Measurements from ENCODE around the gene CTNNA3.

The CTNNA3 gene

GRCh38 chr10:65864036-65864435 is 1832.0 kb downstream of the CTNNA3 start:
- Histone ChIP-seq H3K79me2 (ENCODE audit: insufficient read depth, low read length) (no peaks in the 10 kb centered on the region), H3K9ac (ENCODE audit: low read depth, low read length, poor library complexity, severe bottlenecking) (no peak overlapping the region), H3K9me3 (ENCODE audit: insufficient read depth, low read depth, low read length) (no peaks in the 10 kb centered on the region), H2AFZ (ENCODE audit: low read length) (no peak overlapping the region), H3K4me1 (ENCODE audit: insufficient read depth, low read length, poor library complexity, severe bottlenecking) (no peaks in the 10 kb centered on the region), H3K4me3 (ENCODE audit: low read length, poor library complexity, severe bottlenecking) (no peak overlapping the region), H3K9me2 (replicated peaks; ENCODE audit: low read depth, low read length) (no peaks in the 10 kb centered on the region), H4K20me1 (ENCODE audit: insufficient read depth, low read length, poor library complexity, severe bottlenecking) (no peaks in the 10 kb centered on the region), H3K4me2 (ENCODE audit: low read depth, low read length, poor library complexity, severe bottlenecking) (no peak overlapping the region), H3K27me3 (ENCODE audit: insufficient read depth, low read length, poor library complexity, severe bottlenecking) (no peaks in the 10 kb centered on the region), H3K36me3 (ENCODE audit: insufficient read depth, low read length) (no peaks in the 10 kb centered on the region), H3F3A (ENCODE audit: low read depth) (no peaks in the 10 kb centered on the region)
- TF ChIP-seq CTCF (conservative IDR thresholded peaks at IDR 0.05; ENCODE audit: low read length) (no peak), EZH2phosphoT487 (IDR thresholded peaks at IDR 0.05; ENCODE audit: borderline replicate concordance) (no peak)
